ENCODE data around the gene FHOD1.
A peak's percentile ranks its signal among the peaks of the same experiment; 100 is the strongest.

FHOD1 gene
- long read RNA-seq, partial matches to known transcripts = 3 of 3 reads
- long read RNA-seq, other reads (novel, unspliced or antisense) = 0 of 3 reads

DNA sequence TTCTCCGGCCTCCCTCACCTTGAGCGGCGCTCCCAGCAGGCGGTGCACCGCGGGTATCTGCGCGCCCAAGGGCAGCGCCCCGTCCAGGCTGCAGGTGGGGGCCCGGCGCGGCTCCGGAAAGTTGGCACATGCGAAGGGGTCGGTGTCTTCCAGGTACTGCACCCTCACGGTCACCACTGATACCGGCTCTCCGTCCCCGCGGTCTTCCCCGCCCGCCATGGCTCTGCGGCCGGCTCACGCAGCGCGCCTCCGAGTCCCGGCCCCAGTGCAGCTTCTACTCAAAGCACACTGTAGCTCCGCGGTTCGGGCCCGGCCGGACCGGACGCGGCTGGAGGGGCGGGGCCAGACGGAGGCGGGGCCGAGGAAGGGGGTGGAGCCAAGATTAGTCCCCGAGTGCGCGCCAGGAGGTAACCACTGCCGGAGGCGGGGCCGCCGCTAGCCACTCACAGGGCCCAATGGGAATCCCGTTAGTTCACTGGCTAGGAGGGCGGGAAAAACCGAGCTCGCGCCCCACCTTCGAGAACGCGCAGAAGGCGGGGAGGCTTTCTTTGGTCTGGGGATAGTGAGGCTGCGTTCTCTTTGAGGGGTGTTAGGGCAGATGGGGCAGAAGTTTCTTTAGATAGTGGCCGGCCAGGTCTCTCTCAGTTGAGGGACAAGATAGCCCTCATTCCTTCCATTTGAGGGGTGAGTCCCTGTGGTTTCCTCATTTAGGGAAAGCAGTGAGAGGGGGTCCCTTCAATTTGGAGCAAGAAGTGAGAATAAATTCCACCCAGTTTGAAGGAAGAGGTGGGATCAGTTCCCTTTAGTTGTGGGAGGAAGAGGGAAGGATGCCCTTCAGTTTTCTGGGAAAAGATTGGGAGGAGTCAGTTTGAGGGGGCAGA is at the start of gene FHOD1:
FHOD1 (minus strand) TSS at position 290 of the 881 bp plus-strand sequence; CDS start at position 219, 71 bp downstream.
- DNase-seq (ENCODE audit: low read depth in 1 of 2, low spot score in 1 of 2) = peak; percentile 86 to 96
- peak within 1 kb of the TSS; percentile 73 for H3K4me3 ChIP-seq (replicated peaks; ENCODE audit: insufficient read depth, low read length)
- TF ChIP-seq GABPA (IDR thresholded peaks at IDR 0.05; ENCODE audit: low read depth) (no peak), SPI1 (IDR thresholded peaks at IDR 0.05; ENCODE audit: borderline replicate concordance, low read depth) (no peak)
- H3K27me3 ChIP-seq (ENCODE audit: insufficient read depth, poor library complexity, severe bottlenecking) = peaks cover 21% of the 10 kb centered on the region
- H3K27ac ChIP-seq (replicated peaks) = peak within 1 kb of the TSS; percentile 17; the same call in 1 of the 2 replicates

DNA sequence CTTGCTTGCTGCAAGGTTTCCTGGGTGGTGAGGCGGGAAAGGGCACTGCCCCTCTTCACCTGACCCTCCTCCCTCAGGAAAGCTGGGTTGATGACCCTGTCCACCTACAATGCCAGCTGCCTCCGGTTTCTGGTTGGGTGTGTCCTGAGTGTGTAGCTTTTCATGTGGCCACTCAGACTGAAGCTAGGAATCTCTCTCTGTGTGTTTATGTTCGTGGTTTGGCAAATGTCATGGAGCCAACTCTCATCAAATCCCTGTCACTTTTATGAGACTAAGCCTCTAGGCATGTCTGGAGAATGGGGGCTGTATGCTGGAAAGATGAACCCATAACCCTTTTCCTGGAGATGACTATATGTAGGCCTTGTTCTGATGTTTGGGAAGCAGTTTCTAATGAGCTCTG is 49.1 kb upstream of the FHOD1 start:
- Histone ChIP-seq H3K4me3 (replicated peaks; ENCODE audit: insufficient read depth, low read length) (no peak overlapping the region), H3K27ac (replicated peaks) (no peak overlapping the region), H3K27me3 (ENCODE audit: insufficient read depth, poor library complexity, severe bottlenecking) (peaks cover 2% of the 10 kb centered on the region)
- DNase-seq (ENCODE audit: low read depth in 1 of 2, low spot score in 1 of 2) = no peak
- TF ChIP-seq GABPA (IDR thresholded peaks at IDR 0.05; ENCODE audit: low read depth) (no peak), POLR2AphosphoS5 (IDR thresholded peaks at IDR 0.05; ENCODE audit: low read depth) (no peak)
- TF ChIP-seq, protein P1, sequence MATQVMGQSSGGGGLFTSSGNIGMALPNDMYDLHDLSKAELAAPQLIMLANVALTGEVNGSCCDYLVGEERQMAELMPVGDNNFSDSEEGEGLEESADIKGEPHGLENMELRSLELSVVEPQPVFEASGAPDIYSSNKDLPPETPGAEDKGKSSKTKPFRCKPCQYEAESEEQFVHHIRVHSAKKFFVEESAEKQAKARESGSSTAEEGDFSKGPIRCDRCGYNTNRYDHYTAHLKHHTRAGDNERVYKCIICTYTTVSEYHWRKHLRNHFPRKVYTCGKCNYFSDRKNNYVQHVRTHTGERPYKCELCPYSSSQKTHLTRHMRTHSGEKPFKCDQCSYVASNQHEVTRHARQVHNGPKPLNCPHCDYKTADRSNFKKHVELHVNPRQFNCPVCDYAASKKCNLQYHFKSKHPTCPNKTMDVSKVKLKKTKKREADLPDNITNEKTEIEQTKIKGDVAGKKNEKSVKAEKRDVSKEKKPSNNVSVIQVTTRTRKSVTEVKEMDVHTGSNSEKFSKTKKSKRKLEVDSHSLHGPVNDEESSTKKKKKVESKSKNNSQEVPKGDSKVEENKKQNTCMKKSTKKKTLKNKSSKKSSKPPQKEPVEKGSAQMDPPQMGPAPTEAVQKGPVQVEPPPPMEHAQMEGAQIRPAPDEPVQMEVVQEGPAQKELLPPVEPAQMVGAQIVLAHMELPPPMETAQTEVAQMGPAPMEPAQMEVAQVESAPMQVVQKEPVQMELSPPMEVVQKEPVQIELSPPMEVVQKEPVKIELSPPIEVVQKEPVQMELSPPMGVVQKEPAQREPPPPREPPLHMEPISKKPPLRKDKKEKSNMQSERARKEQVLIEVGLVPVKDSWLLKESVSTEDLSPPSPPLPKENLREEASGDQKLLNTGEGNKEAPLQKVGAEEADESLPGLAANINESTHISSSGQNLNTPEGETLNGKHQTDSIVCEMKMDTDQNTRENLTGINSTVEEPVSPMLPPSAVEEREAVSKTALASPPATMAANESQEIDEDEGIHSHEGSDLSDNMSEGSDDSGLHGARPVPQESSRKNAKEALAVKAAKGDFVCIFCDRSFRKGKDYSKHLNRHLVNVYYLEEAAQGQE (IDR thresholded peaks at IDR 0.05; ENCODE audit: insufficient replicate concordance, low read depth) = no peak

DNA sequence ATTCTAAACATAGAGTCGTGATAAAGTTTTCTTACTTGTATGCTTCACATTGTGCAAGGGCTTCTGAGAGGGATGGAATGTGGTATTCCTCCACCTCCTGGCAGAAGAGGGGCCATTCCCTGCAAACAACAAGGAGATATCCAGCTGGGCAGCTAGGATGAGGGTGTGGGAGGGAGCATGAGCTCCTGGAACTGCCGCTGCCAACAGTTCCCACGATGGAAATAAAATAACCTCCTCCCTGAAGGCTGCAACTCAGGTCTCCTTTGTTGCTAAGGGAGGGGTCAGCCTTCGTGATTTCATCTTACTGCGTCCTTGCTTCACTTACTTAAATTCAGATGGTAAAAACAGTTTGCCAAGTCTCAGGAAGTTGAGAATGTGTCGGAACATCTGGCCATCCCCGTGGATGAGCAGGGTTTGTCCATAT is 47.7 kb upstream of the FHOD1 start:
- Histone ChIP-seq H3K27me3 (ENCODE audit: insufficient read depth, poor library complexity, severe bottlenecking) (peaks cover 2% of the 10 kb centered on the region), H3K4me3 (replicated peaks; ENCODE audit: insufficient read depth, low read length) (no peak overlapping the region), H3K27ac (replicated peaks) (no peak overlapping the region)
- no peak for DNase-seq (ENCODE audit: low read depth in 1 of 2, low spot score in 1 of 2)
- TF ChIP-seq, protein P2, sequence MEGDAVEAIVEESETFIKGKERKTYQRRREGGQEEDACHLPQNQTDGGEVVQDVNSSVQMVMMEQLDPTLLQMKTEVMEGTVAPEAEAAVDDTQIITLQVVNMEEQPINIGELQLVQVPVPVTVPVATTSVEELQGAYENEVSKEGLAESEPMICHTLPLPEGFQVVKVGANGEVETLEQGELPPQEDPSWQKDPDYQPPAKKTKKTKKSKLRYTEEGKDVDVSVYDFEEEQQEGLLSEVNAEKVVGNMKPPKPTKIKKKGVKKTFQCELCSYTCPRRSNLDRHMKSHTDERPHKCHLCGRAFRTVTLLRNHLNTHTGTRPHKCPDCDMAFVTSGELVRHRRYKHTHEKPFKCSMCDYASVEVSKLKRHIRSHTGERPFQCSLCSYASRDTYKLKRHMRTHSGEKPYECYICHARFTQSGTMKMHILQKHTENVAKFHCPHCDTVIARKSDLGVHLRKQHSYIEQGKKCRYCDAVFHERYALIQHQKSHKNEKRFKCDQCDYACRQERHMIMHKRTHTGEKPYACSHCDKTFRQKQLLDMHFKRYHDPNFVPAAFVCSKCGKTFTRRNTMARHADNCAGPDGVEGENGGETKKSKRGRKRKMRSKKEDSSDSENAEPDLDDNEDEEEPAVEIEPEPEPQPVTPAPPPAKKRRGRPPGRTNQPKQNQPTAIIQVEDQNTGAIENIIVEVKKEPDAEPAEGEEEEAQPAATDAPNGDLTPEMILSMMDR (IDR thresholded peaks at IDR 0.05; ENCODE audit: insufficient read depth, low read length) = no peak
- TF ChIP-seq SPI1 (IDR thresholded peaks at IDR 0.05; ENCODE audit: borderline replicate concordance, low read depth) = no peak
- no peak for TF ChIP-seq POLR2AphosphoS5 (IDR thresholded peaks at IDR 0.05; ENCODE audit: low read depth)
- TF ChIP-seq, protein P1 (IDR thresholded peaks at IDR 0.05; ENCODE audit: insufficient replicate concordance, low read depth) = no peak
- no peak for TF ChIP-seq GABPA (IDR thresholded peaks at IDR 0.05; ENCODE audit: low read depth)

DNA sequence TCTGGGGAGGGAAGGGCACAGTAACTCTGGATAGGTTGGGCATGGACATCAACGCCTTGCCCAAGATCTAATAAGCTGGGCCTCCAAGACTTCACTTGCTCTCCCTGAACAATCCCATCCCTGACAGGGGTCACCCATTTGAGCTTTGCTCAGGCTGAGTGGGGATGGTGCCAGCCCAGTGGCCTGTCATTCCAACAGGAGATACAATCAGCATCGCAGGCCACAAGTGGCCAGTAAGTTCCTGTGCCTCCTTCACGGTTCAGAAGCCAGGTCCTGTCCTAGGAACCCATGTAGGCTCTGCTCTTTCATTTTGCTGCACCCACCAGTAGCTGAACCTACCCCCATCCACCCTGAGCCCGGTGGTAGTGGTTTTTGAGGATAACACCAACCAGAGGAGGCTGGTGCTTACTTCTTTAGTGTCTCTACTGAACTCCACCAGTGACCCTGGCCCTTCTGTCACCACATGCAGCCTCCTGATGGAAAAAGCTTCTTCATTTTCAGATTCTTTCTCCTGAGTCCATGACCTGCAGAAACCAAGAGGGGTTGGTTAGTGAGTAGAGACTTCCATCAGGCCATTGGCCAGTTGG is 47.0 kb upstream of the FHOD1 start:
- H3K27ac ChIP-seq (replicated peaks) = no peak overlapping the region
- peaks cover 2% of the 10 kb centered on the region for H3K27me3 ChIP-seq (ENCODE audit: insufficient read depth, poor library complexity, severe bottlenecking)
- DNase-seq (ENCODE audit: low read depth in 1 of 2, low spot score in 1 of 2) = no peak
- H3K4me3 ChIP-seq (replicated peaks; ENCODE audit: insufficient read depth, low read length) = no peak overlapping the region
- no peak for TF ChIP-seq GABPA (IDR thresholded peaks at IDR 0.05; ENCODE audit: low read depth)
- TF ChIP-seq, protein P1 (IDR thresholded peaks at IDR 0.05; ENCODE audit: insufficient replicate concordance, low read depth) = no peak
- no peak for TF ChIP-seq SPI1 (IDR thresholded peaks at IDR 0.05; ENCODE audit: borderline replicate concordance, low read depth)
- TF ChIP-seq, protein P2 (IDR thresholded peaks at IDR 0.05; ENCODE audit: insufficient read depth, low read length) = no peak
- no peak for TF ChIP-seq POLR2AphosphoS5 (IDR thresholded peaks at IDR 0.05; ENCODE audit: low read depth)

All from HL-60 (cell line).